ENCODE data around the gene PPP1R7.

DNA sequence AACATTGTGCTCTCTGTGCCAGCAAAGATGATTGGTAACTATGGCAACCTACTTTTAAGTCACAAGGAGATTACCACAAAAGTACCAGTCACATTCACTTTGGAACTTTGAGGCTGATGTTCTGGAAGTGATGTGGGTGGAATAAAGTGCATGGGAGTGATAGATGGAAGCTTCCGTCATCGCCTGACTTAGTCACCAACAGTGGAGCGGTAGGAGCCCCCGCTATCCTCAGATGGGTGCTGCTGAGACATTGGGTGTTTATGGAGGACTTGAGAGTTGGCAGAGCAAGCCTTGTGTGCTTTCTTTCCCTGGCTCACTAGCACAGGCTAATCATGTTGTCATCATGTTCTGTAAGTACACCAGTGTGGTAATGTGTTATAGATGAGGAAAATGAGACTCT lies 4.6 kb downstream of the PPP1R7 start:
- no peak for TF ChIP-seq POLR2A (IDR thresholded peaks at IDR 0.05; ENCODE audit: extremely low read depth, insufficient read length)
- TF ChIP-seq, protein P1, sequence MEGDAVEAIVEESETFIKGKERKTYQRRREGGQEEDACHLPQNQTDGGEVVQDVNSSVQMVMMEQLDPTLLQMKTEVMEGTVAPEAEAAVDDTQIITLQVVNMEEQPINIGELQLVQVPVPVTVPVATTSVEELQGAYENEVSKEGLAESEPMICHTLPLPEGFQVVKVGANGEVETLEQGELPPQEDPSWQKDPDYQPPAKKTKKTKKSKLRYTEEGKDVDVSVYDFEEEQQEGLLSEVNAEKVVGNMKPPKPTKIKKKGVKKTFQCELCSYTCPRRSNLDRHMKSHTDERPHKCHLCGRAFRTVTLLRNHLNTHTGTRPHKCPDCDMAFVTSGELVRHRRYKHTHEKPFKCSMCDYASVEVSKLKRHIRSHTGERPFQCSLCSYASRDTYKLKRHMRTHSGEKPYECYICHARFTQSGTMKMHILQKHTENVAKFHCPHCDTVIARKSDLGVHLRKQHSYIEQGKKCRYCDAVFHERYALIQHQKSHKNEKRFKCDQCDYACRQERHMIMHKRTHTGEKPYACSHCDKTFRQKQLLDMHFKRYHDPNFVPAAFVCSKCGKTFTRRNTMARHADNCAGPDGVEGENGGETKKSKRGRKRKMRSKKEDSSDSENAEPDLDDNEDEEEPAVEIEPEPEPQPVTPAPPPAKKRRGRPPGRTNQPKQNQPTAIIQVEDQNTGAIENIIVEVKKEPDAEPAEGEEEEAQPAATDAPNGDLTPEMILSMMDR (IDR thresholded peaks at IDR 0.05; ENCODE audit: low read depth, low read length), result no peak
- TF ChIP-seq MAX (IDR thresholded peaks at IDR 0.05; ENCODE audit: low read depth, low read length), result no peak
- no peak for TF ChIP-seq MYC (IDR thresholded peaks at IDR 0.05; ENCODE audit: low read depth, low read length)

Measured in NB4 (cell line).